OCI-LY1 (cell line): ENCODE results near the gene RASSF6.

Source experiments
- H2AFZ ChIP-seq: fragments of 200-600 bp; sonication (generic), shearing (Covaris generic); 2 replicates; pipeline ENCODE4 v1.6.0; 2014; ENCODE audit warnings: antibody characterized with exemption, mild to moderate bottlenecking, low read length
- H3F3A ChIP-seq: fragments of 200-600 bp; sonication (generic), shearing (Covaris generic); 2 replicates; pipeline ENCODE4 v1.6.0; 2014; ENCODE audit warnings: mild to moderate bottlenecking, antibody characterized with exemption, low read length, moderate library complexity; ENCODE audit not compliant: insufficient read depth
- H3K27ac ChIP-seq: fragments of 200-600 bp; sonication (generic); 2 replicates; pipeline ENCODE4 v1.5.1; 2014; ENCODE audit warnings: low read length, mixed run types, mild to moderate bottlenecking, low read depth; ENCODE audit not compliant: poor library complexity, severe bottlenecking
- H3K27me3 ChIP-seq: fragments of 200-600 bp; sonication (generic); 2 replicates; pipeline ENCODE4 v1.6.0; 2014; ENCODE audit warnings: antibody characterized with exemption, mild to moderate bottlenecking, low read length, moderate library complexity; ENCODE audit not compliant: insufficient read depth
- H3K36me3 ChIP-seq: fragments of 200-600 bp; sonication (generic); 2 replicates; pipeline ENCODE4 v1.6.1; 2014; ENCODE audit warnings: mild to moderate bottlenecking, antibody characterized with exemption, low read length, moderate library complexity, mixed read lengths; ENCODE audit not compliant: insufficient read depth
- H3K4me1 ChIP-seq: fragments of 200-600 bp; sonication (generic); 2 replicates; pipeline ENCODE4 v1.5.1; 2014; ENCODE audit warnings: mild to moderate bottlenecking, low read length, moderate library complexity; ENCODE audit not compliant: insufficient read depth, severe bottlenecking
- H3K4me2 ChIP-seq: fragments of 200-600 bp; sonication (generic), shearing (Covaris generic); 2 replicates; pipeline ENCODE4 v1.6.1; 2014; ENCODE audit warnings: low read length
- H3K4me3 ChIP-seq: fragments of 200-600 bp; sonication (generic); 2 replicates; pipeline ENCODE4 v1.5.1; 2014; ENCODE audit warnings: low read length, low read depth, mild to moderate bottlenecking, mixed read lengths; ENCODE audit not compliant: poor library complexity, severe bottlenecking
- H3K79me2 ChIP-seq: fragments of 200-600 bp; shearing (Covaris generic); 2 replicates; pipeline ENCODE4 v1.6.1; 2016; ENCODE audit warnings: mixed run types, low read length, mixed read lengths; ENCODE audit not compliant: insufficient read depth
- H3K9ac ChIP-seq: fragments of 200-600 bp; sonication (generic), shearing (Covaris generic); 2 replicates; pipeline ENCODE4 v1.6.1; 2014; ENCODE audit warnings: mild to moderate bottlenecking, low read length, mixed read lengths
- H3K9me2 ChIP-seq: fragments of 200-600 bp; sonication (generic), shearing (Covaris generic); 2 replicates; pipeline ENCODE4 v1.6.1; 2014; ENCODE audit warnings: low read depth, mild to moderate bottlenecking, low read length, mixed read lengths
- H3K9me3 ChIP-seq: fragments of 200-600 bp; shearing (Covaris generic); 2 replicates; pipeline ENCODE4 v1.6.1; 2014; ENCODE audit warnings: low read length, mixed read lengths
- H4K20me1 ChIP-seq: fragments of 200-600 bp; sonication (generic), shearing (Covaris generic); 2 replicates; pipeline ENCODE4 v1.6.0; 2016; ENCODE audit warnings: mild to moderate bottlenecking, low read length; ENCODE audit not compliant: insufficient read depth
- EZH2 ChIP-seq: fragments of 200-600 bp; sonication (generic), shearing (Covaris generic); IDR thresholded peaks from 2 replicates; pipeline ENCODE4 v1.8.0; 2017; ENCODE audit warnings: borderline replicate concordance, mixed run types, mild to moderate bottlenecking, antibody characterized with exemption, low read length, moderate library complexity, mixed read lengths
- TF ChIP-seq, protein P1 (sequence below): fragments of 200-600 bp; sonication (generic), shearing (Covaris generic); IDR thresholded peaks from 2 replicates; pipeline ENCODE4 v1.5.1; 2017; ENCODE audit warnings: mild to moderate bottlenecking, antibody characterized with exemption, low read length, moderate library complexity, mixed read lengths

RASSF6 gene

DNA sequence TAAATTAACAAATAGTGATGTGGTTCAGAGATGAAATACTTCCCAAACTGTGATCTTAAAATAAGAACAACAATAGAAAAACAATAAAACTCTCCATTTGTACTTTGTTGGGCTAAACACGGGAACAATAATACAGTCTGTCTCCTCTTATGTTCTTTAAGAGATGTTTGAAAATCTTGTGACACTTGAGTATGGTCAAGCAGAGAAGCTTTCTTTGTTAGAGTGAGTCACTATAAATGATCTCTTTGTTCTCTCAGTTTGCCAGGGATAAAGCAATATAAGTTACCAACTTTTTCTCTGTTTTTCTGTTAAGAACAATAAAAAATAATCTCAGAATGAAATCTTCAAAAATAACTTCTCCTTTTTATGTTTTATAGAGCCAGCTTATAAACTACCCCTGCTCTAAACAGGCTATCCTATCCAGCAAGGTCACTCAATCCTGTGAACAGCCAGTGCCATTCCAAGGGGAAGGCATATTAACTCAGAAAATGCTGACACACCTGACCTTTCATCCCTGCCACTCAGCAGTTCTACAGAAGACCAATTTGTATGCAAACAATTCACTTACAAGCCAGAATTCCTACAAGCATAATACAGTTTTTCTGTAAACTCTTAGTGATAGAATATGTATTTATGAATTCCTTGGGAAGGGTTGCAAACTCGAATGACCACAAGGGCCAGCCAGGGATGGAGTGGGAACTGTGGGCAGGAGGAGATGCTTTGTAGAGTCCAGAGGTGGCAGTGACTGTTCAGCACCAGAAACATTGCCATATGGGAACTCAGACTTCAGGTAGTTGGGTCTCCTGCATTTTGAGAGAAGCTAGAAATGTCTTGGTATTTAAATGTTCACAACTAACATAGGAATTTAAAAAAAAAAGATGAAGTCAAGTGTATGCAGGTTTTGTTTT is 86.5 kb downstream of the RASSF6 start:
- TF ChIP-seq, protein P1, sequence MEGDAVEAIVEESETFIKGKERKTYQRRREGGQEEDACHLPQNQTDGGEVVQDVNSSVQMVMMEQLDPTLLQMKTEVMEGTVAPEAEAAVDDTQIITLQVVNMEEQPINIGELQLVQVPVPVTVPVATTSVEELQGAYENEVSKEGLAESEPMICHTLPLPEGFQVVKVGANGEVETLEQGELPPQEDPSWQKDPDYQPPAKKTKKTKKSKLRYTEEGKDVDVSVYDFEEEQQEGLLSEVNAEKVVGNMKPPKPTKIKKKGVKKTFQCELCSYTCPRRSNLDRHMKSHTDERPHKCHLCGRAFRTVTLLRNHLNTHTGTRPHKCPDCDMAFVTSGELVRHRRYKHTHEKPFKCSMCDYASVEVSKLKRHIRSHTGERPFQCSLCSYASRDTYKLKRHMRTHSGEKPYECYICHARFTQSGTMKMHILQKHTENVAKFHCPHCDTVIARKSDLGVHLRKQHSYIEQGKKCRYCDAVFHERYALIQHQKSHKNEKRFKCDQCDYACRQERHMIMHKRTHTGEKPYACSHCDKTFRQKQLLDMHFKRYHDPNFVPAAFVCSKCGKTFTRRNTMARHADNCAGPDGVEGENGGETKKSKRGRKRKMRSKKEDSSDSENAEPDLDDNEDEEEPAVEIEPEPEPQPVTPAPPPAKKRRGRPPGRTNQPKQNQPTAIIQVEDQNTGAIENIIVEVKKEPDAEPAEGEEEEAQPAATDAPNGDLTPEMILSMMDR: no peak
- Histone ChIP-seq H4K20me1 (no peaks in the 10 kb centered on the region), H3K9me3 (no peaks in the 10 kb centered on the region), H3F3A (no peaks in the 10 kb centered on the region), H3K79me2 (no peaks in the 10 kb centered on the region), H3K9me2 (no peaks in the 10 kb centered on the region), H3K4me1 (no peaks in the 10 kb centered on the region), H3K36me3 (no peaks in the 10 kb centered on the region), H2AFZ (no peak overlapping the region), H3K9ac (no peak overlapping the region), H3K4me2 (no peak overlapping the region), H3K27me3 (no peaks in the 10 kb centered on the region), H3K4me3 (no peak overlapping the region), H3K27ac (no peak overlapping the region)

DNA sequence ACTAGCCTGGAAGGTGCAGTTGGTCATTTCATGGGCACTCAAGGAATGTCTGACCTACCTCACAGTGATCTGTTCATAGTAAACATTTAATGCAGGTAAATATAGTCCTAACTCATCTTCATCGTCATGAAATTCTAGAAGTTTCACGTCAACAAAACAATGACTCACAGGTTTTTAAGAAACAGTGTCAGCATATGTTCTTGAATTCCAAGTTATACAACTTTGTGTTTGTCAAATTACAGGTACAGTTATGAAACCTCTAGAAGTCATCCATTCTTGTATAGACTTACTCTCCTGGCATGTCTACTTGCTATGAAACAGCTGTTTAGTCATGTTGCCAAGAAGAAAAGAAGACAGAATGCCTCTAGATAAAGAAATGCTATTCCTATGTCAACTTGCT is 92.1 kb downstream of the RASSF6 start:
- Histone ChIP-seq H3K79me2 (no peaks in the 10 kb centered on the region), H3K4me1 (no peaks in the 10 kb centered on the region), H3K9me2 (no peaks in the 10 kb centered on the region), H2AFZ (no peak overlapping the region), H3K36me3 (no peaks in the 10 kb centered on the region), H3K9me3 (no peaks in the 10 kb centered on the region), H3K4me3 (no peak overlapping the region), H3K27me3 (no peaks in the 10 kb centered on the region), H4K20me1 (no peaks in the 10 kb centered on the region), H3F3A (no peaks in the 10 kb centered on the region), H3K9ac (no peak overlapping the region), H3K27ac (no peak overlapping the region), H3K4me2 (no peak overlapping the region)
- TF ChIP-seq EZH2: no peak
- TF ChIP-seq, protein P1: no peak

DNA sequence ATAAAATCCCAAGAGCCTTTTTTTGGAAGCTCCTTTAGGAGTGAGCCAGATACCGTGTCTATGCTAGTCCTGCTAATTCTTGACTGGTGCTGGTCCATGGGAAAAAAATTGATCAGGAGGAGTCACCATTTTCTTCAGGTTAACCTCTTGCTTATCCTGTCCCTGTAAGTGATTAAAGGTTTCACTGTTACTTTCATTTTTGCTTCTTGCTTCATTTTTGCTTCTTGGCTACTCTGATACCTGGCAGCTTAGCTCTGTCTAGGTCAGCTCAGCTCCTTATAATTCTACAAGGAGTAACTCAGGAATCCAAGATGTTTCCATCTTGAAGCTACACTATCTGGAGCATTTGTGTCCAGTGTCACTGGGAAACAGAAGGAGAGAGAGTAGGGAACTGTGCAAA is 93.0 kb downstream of the RASSF6 start:
- H3K9me2 ChIP-seq: no peaks in the 10 kb centered on the region
- H3K4me1 ChIP-seq: no peaks in the 10 kb centered on the region
- H4K20me1 ChIP-seq: no peaks in the 10 kb centered on the region
- no peak overlapping the region for H3K4me3 ChIP-seq
- no peak overlapping the region for H2AFZ ChIP-seq
- no peaks in the 10 kb centered on the region for H3K36me3 ChIP-seq
- no peaks in the 10 kb centered on the region for H3K79me2 ChIP-seq
- H3K9me3 ChIP-seq: no peaks in the 10 kb centered on the region
- no peaks in the 10 kb centered on the region for H3F3A ChIP-seq
- H3K27ac ChIP-seq: no peak overlapping the region
- H3K27me3 ChIP-seq: no peaks in the 10 kb centered on the region
- TF ChIP-seq EZH2: no peak
- TF ChIP-seq, protein P1: no peak
- no peak overlapping the region for H3K4me2 ChIP-seq
- H3K9ac ChIP-seq: no peak overlapping the region
